Hepatocyte (in vitro differentiated cells): Measurements from ENCODE around the gene CYTH2. TPM values are rescaled to one million over a fixed set of nuclear protein-coding genes. Genes with fewer than 3 reads are reported as not detected.

Experiments
- DNase-seq: peaks from one replicate; pipeline ENCODE4 v3.0.0-alpha.2; 2016; ENCODE audit warnings: low spot score
- H2AFZ ChIP-seq: fragments of 200-600 bp; sonication (generic); 2 replicates; pipeline ENCODE4 v1.6.0; 2016; ENCODE audit warnings: antibody characterized with exemption, mild to moderate bottlenecking
- H3K27ac ChIP-seq: fragments of 200-600 bp; sonication (generic); 2 replicates; pipeline ENCODE4 v1.5.1; 2016; ENCODE audit warnings: mild to moderate bottlenecking
- H3K27me3 ChIP-seq: fragments of 200-600 bp; sonication (generic); 2 replicates; pipeline ENCODE4 v1.6.1; 2016
- H3K36me3 ChIP-seq: fragments of 200-600 bp; sonication (generic); replicated peaks from 2 replicates; pipeline ENCODE4 v1.5.1; 2016; ENCODE audit warnings: low read depth; ENCODE audit not compliant: insufficient read depth
- H3K4me1 ChIP-seq: fragments of 200-600 bp; sonication (generic); 2 replicates; pipeline ENCODE4 v1.5.1; 2016; ENCODE audit warnings: mild to moderate bottlenecking, moderate library complexity; ENCODE audit not compliant: insufficient read depth
- H3K4me2 ChIP-seq: fragments of 200-600 bp; sonication (generic); 2 replicates; pipeline ENCODE4 v1.6.0; 2016
- H3K4me3 ChIP-seq: fragments of 200-600 bp; sonication (generic); 2 replicates; pipeline ENCODE4 v1.5.1; 2016; ENCODE audit warnings: mild to moderate bottlenecking
- H3K79me2 ChIP-seq: fragments of 200-600 bp; sonication (generic); 2 replicates; pipeline ENCODE4 v1.6.0; 2017; ENCODE audit warnings: mild to moderate bottlenecking
- H3K9me2 ChIP-seq: fragments of 200-600 bp; sonication (generic); replicated peaks from 2 replicates; pipeline ENCODE4 v1.6.0; 2017; ENCODE audit warnings: mild to moderate bottlenecking; ENCODE audit not compliant: insufficient read depth
- H3K9me3 ChIP-seq: fragments of 200-600 bp; sonication (generic); 2 replicates; pipeline ENCODE4 v1.5.1; 2016; ENCODE audit warnings: low read depth, mild to moderate bottlenecking
- H4K20me1 ChIP-seq: fragments of 200-600 bp; sonication (generic); 2 replicates; pipeline ENCODE4 v1.6.0; 2016; ENCODE audit warnings: mild to moderate bottlenecking; ENCODE audit not compliant: insufficient read depth, poor library complexity, severe bottlenecking
- CTCF ChIP-seq: fragments of 200-600 bp; sonication (generic); IDR thresholded peaks from 2 replicates; pipeline ENCODE4 v1.5.1; 2016; ENCODE audit warnings: antibody characterized with exemption, mild to moderate bottlenecking; ENCODE audit not compliant: poor library complexity
- EZH2 ChIP-seq: fragments of 200-600 bp; sonication (generic); IDR thresholded peaks from 2 replicates; pipeline ENCODE4 v1.6.1; 2016; ENCODE audit warnings: antibody characterized with exemption, mild to moderate bottlenecking, borderline replicate concordance
- EZH2phosphoT487 ChIP-seq: fragments of 200-600 bp; sonication (generic); IDR thresholded peaks from one replicate; pipeline ENCODE4 v1.6.1; 2018; ENCODE audit warnings: antibody characterized with exemption, mild to moderate bottlenecking, low read depth, moderate library complexity; ENCODE audit not compliant: unreplicated experiment, severe bottlenecking
- WGBS: methylation state at CpG from one replicate; pipeline ENCODE4 v1.1.6; 2016; ENCODE audit warnings: low lambda C conversion rate; ENCODE audit errors: missing lambda C conversion rate; 5-methylcytosine and 5-hydroxymethylcytosine counted together
- polyA plus RNA-seq: library from polyadenylated mRNA; unstranded; fragments of >200 nt; fragmentation: Nextera tagmentation; extraction: Ambion mirVana; gene quantifications from 2 replicates; pipeline ENCODE4 v1.2.1, GENCODE V29; 2016
- total RNA-seq: library from RNA; depleted of rRNA; stranded (reverse); fragments of >200 nt; gene quantifications from 2 replicates; pipeline ENCODE4 v1.2.3, GENCODE V29; 2014

CYTH2 gene
- total and polyA plus RNA-seq, 2 experiments from 2014 or later = 63.1 to 80.1 TPM

GRCh38 chr19:48498595-48499311 lies 29.6 kb downstream of the CYTH2 start:
- TF ChIP-seq EZH2phosphoT487 (no peak), EZH2 (no peak), CTCF (no peak)
- Histone ChIP-seq H3K9me3 (no peaks in the 10 kb centered on the region), H3K9me2 (no peaks in the 10 kb centered on the region), H3K4me3 (no peak overlapping the region), H3K36me3 (no peaks in the 10 kb centered on the region), H3K4me2 (no peak overlapping the region), H3K79me2 (peaks cover 7% of the 10 kb centered on the region), H3K27ac (no peak overlapping the region), H2AFZ (no peak overlapping the region), H3K27me3 (no peaks in the 10 kb centered on the region), H3K4me1 (peaks cover 3% of the 10 kb centered on the region), H4K20me1 (no peaks in the 10 kb centered on the region)
- DNase-seq = peak; percentile 10
- whole genome bisulfite sequencing = 92% methylated on average over 11 of the region's 59 CpGs

- no peaks in the 10 kb centered on the region for H3K9me3 ChIP-seq
- H2AFZ ChIP-seq = no peak overlapping the region
- peaks cover 3% of the 10 kb centered on the region for H3K4me1 ChIP-seq
- H3K27ac ChIP-seq = no peak overlapping the region
- H3K36me3 ChIP-seq = no peaks in the 10 kb centered on the region
- TF ChIP-seq EZH2phosphoT487 = no peak
- no peak for TF ChIP-seq CTCF
- TF ChIP-seq EZH2 = no peak
- peak; percentile 8 for DNase-seq
- no peaks in the 10 kb centered on the region for H4K20me1 ChIP-seq
- 92% methylated on average over 10 of the region's 44 CpGs for WGBS
- no peaks in the 10 kb centered on the region for H3K27me3 ChIP-seq
- H3K4me3 ChIP-seq = no peak overlapping the region
- H3K9me2 ChIP-seq = no peaks in the 10 kb centered on the region
- no peak overlapping the region for H3K4me2 ChIP-seq
- peaks cover 3% of the 10 kb centered on the region for H3K79me2 ChIP-seq
Measured at GRCh38 chr19:48499316-48500090, 30.3 kb downstream of the CYTH2 start.

- H4K20me1 ChIP-seq = no peaks in the 10 kb centered on the region
- no peak for DNase-seq
- peak overlapping the region; percentile 40 for H3K27ac ChIP-seq
- no peak overlapping the region for H2AFZ ChIP-seq
- peaks cover 3% of the 10 kb centered on the region for H3K4me1 ChIP-seq
- peak overlapping the region; percentile 23 for H3K4me3 ChIP-seq
- no peaks in the 10 kb centered on the region for H3K36me3 ChIP-seq
- 60% methylated on average over 32 of the region's 32 CpGs for WGBS
- no peak for TF ChIP-seq CTCF
- no peak for TF ChIP-seq EZH2phosphoT487
- TF ChIP-seq EZH2 = no peak
- peaks cover 3% of the 10 kb centered on the region for H3K79me2 ChIP-seq
- H3K9me2 ChIP-seq = no peaks in the 10 kb centered on the region
- peak overlapping the region; percentile 87 for H3K4me2 ChIP-seq
- H3K27me3 ChIP-seq = no peaks in the 10 kb centered on the region
- H3K9me3 ChIP-seq = no peaks in the 10 kb centered on the region
Measured at GRCh38 chr19:48500830-48501493, 31.8 kb downstream of the CYTH2 start.
